Neural cell (in vitro differentiated cells): ENCODE results near the gene MYOM1. TPM values are rescaled to one million over a fixed set of nuclear protein-coding genes. Genes with fewer than 3 reads are reported as not detected.

Source experiments
- H2AFZ ChIP-seq: fragments of 200-600, 300-800 bp; sonication (generic), shearing (Covaris generic); 2 replicates; pipeline ENCODE4 v1.6.0; 2014; ENCODE audit warnings: low read depth, mild to moderate bottlenecking, antibody characterized with exemption, low read length, moderate library complexity
- H3F3A ChIP-seq: fragments of 200-600 bp; shearing (Covaris generic); 2 replicates; pipeline ENCODE4 v1.6.1; 2016; ENCODE audit warnings: mild to moderate bottlenecking, moderate library complexity, mixed read lengths, antibody characterized with exemption, low read length; ENCODE audit not compliant: insufficient read depth, poor library complexity, severe bottlenecking
- H3K27ac ChIP-seq: fragments of 200-600, 300-800 bp; sonication (generic), shearing (Covaris generic); 2 replicates; pipeline ENCODE4 v1.5.1; 2014; ENCODE audit warnings: mild to moderate bottlenecking, low read length, moderate library complexity
- H3K27me3 ChIP-seq: fragments of 300-800, 200-600 bp; sonication (generic), shearing (Covaris generic); 2 replicates; pipeline ENCODE4 v1.6.0; 2014; ENCODE audit warnings: mild to moderate bottlenecking, low read depth, low read length, moderate library complexity; ENCODE audit not compliant: insufficient read depth
- H3K36me3 ChIP-seq: fragments of 300-800, 200-600 bp; sonication (generic), shearing (Covaris generic); 2 replicates; pipeline ENCODE4 v1.5.1; 2014; ENCODE audit warnings: mild to moderate bottlenecking, antibody characterized with exemption, low read length, moderate library complexity; ENCODE audit not compliant: insufficient read depth
- H3K4me2 ChIP-seq: fragments of 300-800, 200-600 bp; sonication (generic), shearing (Covaris generic); 2 replicates; pipeline ENCODE4 v1.6.0; 2014; ENCODE audit warnings: mild to moderate bottlenecking, low read length
- H3K4me3 ChIP-seq: fragments of 300-800, 200-600 bp; sonication (generic), shearing (Covaris generic); 2 replicates; pipeline ENCODE4 v1.5.1; 2014; ENCODE audit warnings: mild to moderate bottlenecking, low read length, moderate library complexity
- H3K79me2 ChIP-seq: fragments of 200-600 bp; shearing (Covaris generic); replicated peaks from 2 replicates; pipeline ENCODE4 v1.6.0; 2014; ENCODE audit warnings: mild to moderate bottlenecking, low read length, moderate library complexity; ENCODE audit not compliant: insufficient read depth
- H3K9ac ChIP-seq: fragments of 300-800, 200-600 bp; sonication (generic), shearing (Covaris generic); 2 replicates; pipeline ENCODE4 v1.6.1; 2016; ENCODE audit warnings: mild to moderate bottlenecking, low read length, mixed read lengths
- H3K9me2 ChIP-seq: fragments of 200-600 bp; shearing (Covaris generic); 2 replicates; pipeline ENCODE4 v1.6.1; 2016; ENCODE audit warnings: mild to moderate bottlenecking, low read length, mixed read lengths; ENCODE audit not compliant: insufficient read depth
- H3K9me3 ChIP-seq: fragments of 200-600, 300-800 bp; sonication (generic), shearing (Covaris generic); 2 replicates; pipeline ENCODE4 v1.6.1; 2016; ENCODE audit warnings: mild to moderate bottlenecking, mixed run types, low read length, moderate library complexity, mixed read lengths
- H4K20me1 ChIP-seq: fragments of 200-600 bp; shearing (Covaris generic); 2 replicates; pipeline ENCODE4 v1.6.1; 2016; ENCODE audit warnings: mild to moderate bottlenecking, mixed run types; ENCODE audit not compliant: insufficient read depth
- CTCF ChIP-seq: fragments of 450-650 bp; IDR thresholded peaks from 2 replicates; pipeline ENCODE4 v1.5.1; 2014; ENCODE audit warnings: antibody characterized with exemption, mild to moderate bottlenecking, moderate library complexity; ENCODE audit not compliant: poor library complexity, severe bottlenecking
- EP300 ChIP-seq: fragments of 450-650 bp; conservative IDR thresholded peaks from 2 replicates; pipeline ENCODE4 v1.6.1; 2014; ENCODE audit warnings: antibody characterized with exemption, mild to moderate bottlenecking, moderate library complexity; ENCODE audit not compliant: poor library complexity, severe bottlenecking
- EZH2 ChIP-seq: fragments of 200-600, 300-800 bp; shearing (Covaris generic), sonication (generic); IDR thresholded peaks from 2 replicates; pipeline ENCODE4 v1.6.1; 2014; ENCODE audit warnings: antibody characterized with exemption, low read length, borderline replicate concordance, mild to moderate bottlenecking; ENCODE audit not compliant: insufficient read depth, poor library complexity, severe bottlenecking
- MXI1 ChIP-seq: fragments of 450-650 bp; conservative IDR thresholded peaks from 2 replicates; pipeline ENCODE4 v1.6.1; 2014; ENCODE audit warnings: antibody characterized with exemption, mild to moderate bottlenecking; ENCODE audit not compliant: poor library complexity, severe bottlenecking
- POLR2AphosphoS5 ChIP-seq: IDR thresholded peaks from 2 replicates; pipeline ENCODE4 v1.6.1; 2012
- RAD21 ChIP-seq: fragments of 450-650 bp; conservative IDR thresholded peaks from 2 replicates; pipeline ENCODE4 v1.6.1; 2014; ENCODE audit warnings: antibody characterized with exemption, mild to moderate bottlenecking, moderate library complexity
- REST ChIP-seq: IDR thresholded peaks from 2 replicates; pipeline ENCODE4 v1.6.1; 2012; ENCODE audit warnings: borderline replicate concordance
- SMC3 ChIP-seq: fragments of 450-650 bp; conservative IDR thresholded peaks from 2 replicates; pipeline ENCODE4 v1.6.1; 2014; ENCODE audit warnings: antibody characterized with exemption, mild to moderate bottlenecking, moderate library complexity; ENCODE audit not compliant: poor library complexity
- TAF1 ChIP-seq: IDR thresholded peaks from 2 replicates; pipeline ENCODE4 v1.6.1; 2012; ENCODE audit warnings: low read depth
- polyA plus RNA-seq: library from polyadenylated mRNA; depleted of rRNA; stranded (reverse); fragments of >200 nt; gene quantifications from 2 replicates; pipeline ENCODE4 v1.2.3, GENCODE V29; 2014

The MYOM1 gene
- polyA plus RNA-seq, 1 donor from 2014 or later = 1.7 TPM

- Histone ChIP-seq H3K36me3 (no peaks in the 10 kb centered on the region), H3K79me2 (no peaks in the 10 kb centered on the region)
- TF ChIP-seq TAF1 = no peak
- TF ChIP-seq MXI1 = no peak
- TF ChIP-seq POLR2AphosphoS5 = no peak
- no peak for TF ChIP-seq EP300
- TF ChIP-seq CTCF = no peak
- TF ChIP-seq RAD21 = no peak
- no peak for TF ChIP-seq REST
- no peak for TF ChIP-seq EZH2
- no peak for TF ChIP-seq SMC3
Measured at GRCh38 chr18:3157606-3158005, 62.2 kb downstream of the MYOM1 start.

GRCh38 chr18:3157086-3157485 is 62.7 kb downstream of the MYOM1 start:
- no peak overlapping the region for H2AFZ ChIP-seq
- no peak overlapping the region for H3K4me3 ChIP-seq
- no peaks in the 10 kb centered on the region for H3K9me3 ChIP-seq
- H4K20me1 ChIP-seq = no peaks in the 10 kb centered on the region
- no peaks in the 10 kb centered on the region for H3K9me2 ChIP-seq
- TF ChIP-seq EP300 (no peak), MXI1 (no peak), CTCF (no peak), POLR2AphosphoS5 (no peak), TAF1 (no peak), SMC3 (no peak), REST (no peak), EZH2 (no peak), RAD21 (no peak)
- no peaks in the 10 kb centered on the region for H3K79me2 ChIP-seq
- H3F3A ChIP-seq = no peaks in the 10 kb centered on the region
- H3K27ac ChIP-seq = no peak overlapping the region
- no peak overlapping the region for H3K4me2 ChIP-seq
- no peak overlapping the region for H3K9ac ChIP-seq
- no peaks in the 10 kb centered on the region for H3K27me3 ChIP-seq
- no peaks in the 10 kb centered on the region for H3K36me3 ChIP-seq

More at GRCh38 chr18:3157606-3158005, 62.2 kb downstream of the MYOM1 start:
- Histone ChIP-seq H3K4me3 (no peak overlapping the region), H3K9me2 (no peaks in the 10 kb centered on the region), H3F3A (no peaks in the 10 kb centered on the region), H3K9ac (no peak overlapping the region), H3K4me2 (no peak overlapping the region), H3K27me3 (no peaks in the 10 kb centered on the region), H3K27ac (no peak overlapping the region), H4K20me1 (no peaks in the 10 kb centered on the region), H3K9me3 (no peaks in the 10 kb centered on the region), H2AFZ (no peak overlapping the region)
